K562 (cell line): ENCODE measurements around the gene KCTD11. TPM values are rescaled to one million over a fixed set of nuclear protein-coding genes. Genes with fewer than 3 reads are reported as not detected.

Source experiments
- CEBPZ ChIP-seq: fragments of 150-350 bp; IDR thresholded peaks from 2 replicates; pipeline ENCODE4 v1.6.1; 2014; ENCODE audit warnings: low read depth, mild to moderate bottlenecking, low read length, borderline replicate concordance
- CREB3L1 ChIP-seq: fragments of 450-650 bp; IDR thresholded peaks from 2 replicates; pipeline ENCODE4 v1.6.1; 2014; ENCODE audit warnings: low read depth, mild to moderate bottlenecking, moderate library complexity, borderline replicate concordance
- CREBBP ChIP-seq: IDR thresholded peaks from one replicate; pipeline ENCODE4 v1.6.1; 2012; ENCODE audit warnings: low read depth, mild to moderate bottlenecking, control low read depth, inconsistent platforms, low read length
- DIDO1 ChIP-seq: fragments of 450-650 bp; IDR thresholded peaks from 2 replicates; pipeline ENCODE4 v1.6.1; 2016; ENCODE audit warnings: low read depth, missing biosample characterization, missing genetic modification characterization
- EP400 ChIP-seq: fragments of 450-650 bp; IDR thresholded peaks from 2 replicates; pipeline ENCODE4 v1.6.1; 2017; ENCODE audit warnings: antibody characterized with exemption, mild to moderate bottlenecking, moderate library complexity
- MLLT1 ChIP-seq, 2 experiments: fragments of 450-650 bp; IDR thresholded peaks; 2 replicates each; pipeline ENCODE4 v1.6.1; 2016
- NCOA1 ChIP-seq: fragments of 450-650 bp; IDR thresholded peaks from 2 replicates; pipeline ENCODE4 v1.6.1; 2016; ENCODE audit warnings: low read depth
- POLR2G ChIP-seq: fragments of 200-400 bp; formaldehyde crosslinking; IDR thresholded peaks from 2 replicates; pipeline ENCODE4 v1.6.1; 2017; ENCODE audit warnings: low read depth, mild to moderate bottlenecking, antibody characterized with exemption, low read length, moderate library complexity
- RBM39 ChIP-seq: fragments of 200-400 bp; formaldehyde crosslinking; optimal IDR thresholded peaks from 2 replicates; pipeline ENCODE3; 2018; ENCODE audit warnings: low read depth, low read length
- STAT5B ChIP-seq: fragments of 250-450 bp; sonication (Bioruptor Pico); IDR thresholded peaks from 2 replicates; pipeline ENCODE4 v1.8.0; 2021; ENCODE audit warnings: mild to moderate bottlenecking, inconsistent platforms
- ZBTB7A ChIP-seq: IDR thresholded peaks from 2 replicates; pipeline ENCODE4 v1.6.1; 2011; ENCODE audit warnings: low read depth, mild to moderate bottlenecking, low read length, moderate library complexity, borderline replicate concordance; ENCODE audit not compliant: control insufficient read depth
- ZBTB9 ChIP-seq: fragments of 450-650 bp; formaldehyde crosslinking; IDR thresholded peaks from 2 replicates; pipeline ENCODE4 v1.4.0; 2020; ENCODE audit warnings: mild to moderate bottlenecking, moderate library complexity
- ZNF436 ChIP-seq: fragments of 250-450, 450-650 bp; sonication (Bioruptor Pico); formaldehyde crosslinking; IDR thresholded peaks from 2 replicates; pipeline ENCODE4 v1.7.0; 2020; ENCODE audit warnings: mild to moderate bottlenecking
- ZNF639 ChIP-seq, 2 experiments: fragments of 200-800 bp in 1 of 2; sonication (Bioruptor generic) in 1 of 2; sonication (generic) in 1 of 2; formaldehyde crosslinking in 1 of 2; IDR thresholded peaks in 1 of 2; conservative IDR thresholded peaks in 1 of 2; 2 replicates each; pipeline versions ENCODE4 v1.5.0 to v1.6.1; 2016 to 2020; ENCODE audit warnings: missing compliant biosample characterization in 1 of 2, missing genetic modification characterization in 1 of 2, missing genetic modification reagents in 1 of 2
- polyA plus RNA-seq, 8 experiments: library from polyadenylated mRNA; depleted of rRNA in 4 of 8; stranded (reverse) in 5 of 8; unstranded in 3 of 8; fragments of >200 nt; fragmentation: Nextera tagmentation in 2 of 8; fragmentation: Illumina TruSeq in 1 of 8; extraction: Ambion mirVana in 2 of 8; extraction: Trizol in 1 of 8; gene quantifications; 2 replicates each; pipeline versions ENCODE4 v1.2.1 to v1.2.3, GENCODE V29; 2011 to 2014; ENCODE audit warnings: inconsistent platforms in 1 of 8, missing spikeins in 1 of 8
- total RNA-seq, 7 experiments: library from RNA; depleted of rRNA in 6 of 7; stranded (reverse); fragments of >200 nt in 6 of 7; fragmentation: Illumina TruSeq in 2 of 7; extraction: Trizol in 2 of 7; gene quantifications; 2 replicates each; pipeline versions ENCODE4 v1.2.1 to v1.2.3, GENCODE V29; 2011 to 2021; ENCODE audit warnings: low replicate concordance in 1 of 7
- TF ChIP-seq, protein P1 (sequence below): IDR thresholded peaks from 3 replicates; pipeline ENCODE4 v1.6.1; 2011; ENCODE audit warnings: borderline replicate concordance, mild to moderate bottlenecking; ENCODE audit not compliant: insufficient read length, insufficient read depth

KCTD11 gene
- total and polyA plus RNA-seq, 9 of the 15 experiments (the other 6 are each of a cell fraction or from before 2014, with no cell fraction given), result 0.01 to 3.2 (median 2.5) TPM; not detected in 1

DNA sequence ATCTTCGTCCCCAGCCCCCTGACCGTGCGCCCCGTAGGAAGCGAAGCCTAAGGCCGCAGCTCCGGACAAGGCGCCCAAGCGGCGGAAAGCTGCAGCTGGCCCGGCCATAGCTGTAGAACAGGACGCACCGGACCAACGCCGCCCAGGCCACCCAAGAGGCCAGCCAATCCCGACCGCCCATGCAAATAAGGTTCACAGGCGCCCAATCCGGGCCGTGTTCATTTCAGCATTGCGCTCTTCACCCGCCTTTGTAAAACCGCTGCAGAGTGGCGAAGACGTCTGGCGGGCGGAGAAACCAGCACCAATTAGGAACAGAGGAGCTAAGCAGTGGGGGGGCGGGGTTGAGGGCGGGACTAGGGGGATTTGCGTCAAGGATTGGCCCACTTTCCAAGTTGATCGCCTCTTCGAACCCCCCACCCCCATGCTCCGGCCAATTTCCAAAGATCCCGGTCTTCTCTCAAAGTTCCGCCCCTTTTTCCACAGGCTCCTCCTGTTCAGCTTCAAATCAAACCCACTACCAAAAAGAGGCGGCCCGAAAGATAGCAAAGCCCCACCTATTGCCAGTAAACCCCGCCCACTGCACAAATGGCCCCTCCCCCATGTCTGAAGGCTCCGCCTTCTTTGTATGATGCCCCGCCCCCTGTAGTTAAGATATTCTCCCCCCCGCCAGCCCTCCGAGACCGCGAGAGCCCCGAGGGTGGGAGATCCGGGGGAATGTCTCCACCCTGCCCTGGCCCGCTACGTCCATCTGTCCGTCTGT lies 52.2 kb downstream of the KCTD11 start, which contains the start of gene TMEM256 (continued):
- TF ChIP-seq ZNF639 (CRISPR knock-in tag; conservative IDR thresholded peaks at IDR 0.05 in 1 of 2, IDR thresholded peaks at IDR 0.05 in 1 of 2) (peak in 1 of 2 experiments; percentile 46; a peak in 1 of 4 replicates), DIDO1 (tag) (no peak), EP400 (peak; percentile 25; the same call in 1 of the 2 replicates), CEBPZ (no peak), RBM39 (no peak), STAT5B (CRISPR knock-in tag) (no peak), MLLT1 (IDR thresholded peaks at IDR 0.05) (0 out of 4 replicates have a peak, but pooled peaks of 1 of the 2 experiments have one; percentile 58), NCOA1 (no peak), ZBTB7A (peak; percentile 85), CREBBP (no peak), CREB3L1 (no peak), ZBTB9 (CRISPR knock-in tag) (no peak), ZNF436 (CRISPR knock-in tag) (no peak), POLR2G (peak; percentile 97)
- TF ChIP-seq, protein P1, sequence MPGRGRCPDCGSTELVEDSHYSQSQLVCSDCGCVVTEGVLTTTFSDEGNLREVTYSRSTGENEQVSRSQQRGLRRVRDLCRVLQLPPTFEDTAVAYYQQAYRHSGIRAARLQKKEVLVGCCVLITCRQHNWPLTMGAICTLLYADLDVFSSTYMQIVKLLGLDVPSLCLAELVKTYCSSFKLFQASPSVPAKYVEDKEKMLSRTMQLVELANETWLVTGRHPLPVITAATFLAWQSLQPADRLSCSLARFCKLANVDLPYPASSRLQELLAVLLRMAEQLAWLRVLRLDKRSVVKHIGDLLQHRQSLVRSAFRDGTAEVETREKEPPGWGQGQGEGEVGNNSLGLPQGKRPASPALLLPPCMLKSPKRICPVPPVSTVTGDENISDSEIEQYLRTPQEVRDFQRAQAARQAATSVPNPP, result no peak
